B cell (primary cell): ENCODE measurements around the gene CIC. TPM values are rescaled to one million over a fixed set of nuclear protein-coding genes. Genes with fewer than 3 reads are reported as not detected.

Source experiments
- ATAC-seq: fragments of 200-7000 bp; cut with Tn5 transposase; one replicate; pipeline ENCODE4 v1.10.0; 2021; ENCODE audit warnings: low read depth, mild to moderate bottlenecking, moderate number of reproducible peaks, moderate library complexity
- CTCF ChIA-PET: fragments of 350-600 bp; sonication (Branson Sonifier 250); formaldehyde crosslinking; loops from one replicate; lab custom pipeline; 2021; ENCODE audit warnings: antibody characterized with exemption, inconsistent platforms; lab: Charles Lee
- POLR2A ChIA-PET: fragments of 350-600 bp; sonication (Branson Sonifier 250); formaldehyde crosslinking; loops from one replicate; lab custom pipeline; 2021; ENCODE audit warnings: antibody characterized with exemption; lab: Charles Lee
- DNase-seq: peaks from one replicate; pipeline ENCODE4 v3.0.0; 2013
- H2AFZ ChIP-seq: 2 replicates; pipeline ENCODE4 v1.6.1; 2012; ENCODE audit warnings: mild to moderate bottlenecking, low read depth, low read length; ENCODE audit not compliant: insufficient read depth, poor library complexity, severe bottlenecking
- H3K27ac ChIP-seq, 2 donors: 1 replicate in 1 of 2; 2 replicates in 1 of 2; pipeline ENCODE4 v1.5.1; 2012 to 2013; ENCODE audit warnings: low read length in 2 of 2, mild to moderate bottlenecking in 2 of 2, moderate library complexity in 1 of 2
- H3K27me3 ChIP-seq, 4 experiments: fragments of 200-600 bp in 1 of 4; sonication (generic) in 1 of 4; replicated peaks in 1 of 4; 1 replicate in 2 of 4; 2 replicates in 2 of 4; pipeline versions ENCODE4 v1.6.1 to v1.7.0; 2013 to 2016; ENCODE audit warnings: low read length in 3 of 4, mild to moderate bottlenecking in 2 of 4, mixed read lengths in 1 of 4, moderate library complexity in 1 of 4; ENCODE audit not compliant: insufficient read depth in 4 of 4, control insufficient read depth in 3 of 4; ENCODE audit errors: control extremely low read depth in 1 of 4
- H3K36me3 ChIP-seq, 2 experiments: replicated peaks in 1 of 2; 1 replicate in 1 of 2; 2 replicates in 1 of 2; pipeline versions ENCODE4 v1.6.1 to v1.7.1; 2013; ENCODE audit warnings: low read length in 1 of 2; ENCODE audit not compliant: insufficient read depth in 2 of 2, control insufficient read depth in 1 of 2; ENCODE audit errors: control extremely low read depth in 1 of 2, extremely low read depth in 1 of 2
- H3K4me1 ChIP-seq, 2 donors: fragments of 200-600 bp in 1 of 2; sonication (generic) in 1 of 2; 1 replicate in 1 of 2; 2 replicates in 1 of 2; pipeline versions ENCODE4 v1.5.1 to v1.6.1; 2013 to 2017; ENCODE audit warnings: low read length in 2 of 2; ENCODE audit not compliant: control insufficient read depth in 2 of 2, insufficient read depth in 2 of 2
- H3K4me2 ChIP-seq: replicated peaks from 2 replicates; pipeline ENCODE3; 2012; ENCODE audit warnings: mild to moderate bottlenecking, low read depth, low read length; ENCODE audit not compliant: poor library complexity, severe bottlenecking
- H3K4me3 ChIP-seq, 5 experiments: fragments of 200-600 bp in 1 of 5; sonication (generic) in 1 of 5; 1 replicate in 3 of 5; 2 replicates in 2 of 5; pipeline versions ENCODE4 v1.5.1 to v1.7.0; 2011 to 2016; ENCODE audit warnings: low read length in 4 of 5, mild to moderate bottlenecking in 4 of 5, low read depth in 2 of 5, control low read depth in 1 of 5, moderate library complexity in 1 of 5; ENCODE audit not compliant: insufficient read depth in 1 of 5; ENCODE audit errors: control extremely low read depth in 1 of 5, extremely low read depth in 1 of 5
- H3K79me2 ChIP-seq: fragments of 200-600 bp; sonication (generic); one replicate; pipeline ENCODE4 v1.6.0; 2016; ENCODE audit warnings: low read length; ENCODE audit not compliant: control insufficient read depth, insufficient read depth
- H3K9ac ChIP-seq: fragments of 200-600 bp; sonication (generic); 2 replicates; pipeline ENCODE4 v1.6.1; 2017; ENCODE audit warnings: mild to moderate bottlenecking, low read length, moderate library complexity
- H3K9me3 ChIP-seq, 3 donors: one replicate each; pipeline versions ENCODE4 v1.6.1 to v1.7.1; 2013; ENCODE audit warnings: low read length in 2 of 3; ENCODE audit not compliant: control insufficient read depth in 2 of 3, insufficient read depth in 1 of 3; ENCODE audit errors: control extremely low read depth in 1 of 3
- H4K20me1 ChIP-seq: 2 replicates; pipeline ENCODE4 v1.6.0; 2012; ENCODE audit warnings: mild to moderate bottlenecking, low read length; ENCODE audit not compliant: insufficient read depth, control insufficient read depth, poor library complexity, severe bottlenecking
- H3K27ac Mint-ChIP-seq: one replicate; pipeline ENCODE4 v1.8.0; 2021; ENCODE audit warnings: mixed read lengths
- H3K27me3 Mint-ChIP-seq: one replicate; pipeline ENCODE4 v1.8.0; 2021; ENCODE audit warnings: mixed read lengths
- H3K4me1 Mint-ChIP-seq: one replicate; pipeline ENCODE4 v1.8.0; 2021; ENCODE audit warnings: mixed read lengths
- H3K4me3 Mint-ChIP-seq: one replicate; pipeline ENCODE4 v1.8.0; 2021; ENCODE audit warnings: mixed read lengths
- H3K9me3 Mint-ChIP-seq: one replicate; pipeline ENCODE4 v1.8.0; 2022; ENCODE audit warnings: mixed read lengths; ENCODE audit not compliant: insufficient read depth
- EZH2 ChIP-seq: IDR thresholded peaks from 2 replicates; pipeline ENCODE4 v1.6.1; 2012; ENCODE audit warnings: borderline replicate concordance, low read depth, mild to moderate bottlenecking, moderate library complexity, low read length; ENCODE audit not compliant: insufficient read depth, poor library complexity, severe bottlenecking
- WGBS: methylation state at CpG from one replicate; pipeline ENCODE4 v1.1.5; 2013; ENCODE audit warnings: missing lambda C conversion rate; ENCODE audit not compliant: insufficient coverage; 5-methylcytosine and 5-hydroxymethylcytosine counted together
- intact Hi-C: fragments of 100-400 bp; cut with micrococcal nuclease; formaldehyde crosslinking; loops from one replicate; pipeline ENCODE4 v1.10.0; 2022
- polyA plus RNA-seq: library from polyadenylated mRNA; depleted of rRNA; stranded (reverse); fragments of >200 nt; gene quantifications from 2 replicates; pipeline ENCODE4 v1.2.3, GENCODE V29; 2012
- total RNA-seq, 2 donors: library from RNA; stranded (reverse); fragments of 120-200 nt in 1 of 2; gene quantifications; 1 replicate in 1 of 2; 2 replicates in 1 of 2; pipeline versions ENCODE4 v1.2.3 to v1.2.4, GENCODE V29; 2013 to 2022
- TF ChIP-seq, protein P1 (sequence below): fragments of 200-600 bp; IDR thresholded peaks from one replicate; pipeline ENCODE4 v1.8.0; 2022; ENCODE audit warnings: antibody characterized with exemption, mild to moderate bottlenecking

CIC gene
- total and polyA plus RNA-seq, 2 donors (not counting 1 experiment from before 2014, with no cell fraction given) = 75.7 to 119 TPM

DNA sequence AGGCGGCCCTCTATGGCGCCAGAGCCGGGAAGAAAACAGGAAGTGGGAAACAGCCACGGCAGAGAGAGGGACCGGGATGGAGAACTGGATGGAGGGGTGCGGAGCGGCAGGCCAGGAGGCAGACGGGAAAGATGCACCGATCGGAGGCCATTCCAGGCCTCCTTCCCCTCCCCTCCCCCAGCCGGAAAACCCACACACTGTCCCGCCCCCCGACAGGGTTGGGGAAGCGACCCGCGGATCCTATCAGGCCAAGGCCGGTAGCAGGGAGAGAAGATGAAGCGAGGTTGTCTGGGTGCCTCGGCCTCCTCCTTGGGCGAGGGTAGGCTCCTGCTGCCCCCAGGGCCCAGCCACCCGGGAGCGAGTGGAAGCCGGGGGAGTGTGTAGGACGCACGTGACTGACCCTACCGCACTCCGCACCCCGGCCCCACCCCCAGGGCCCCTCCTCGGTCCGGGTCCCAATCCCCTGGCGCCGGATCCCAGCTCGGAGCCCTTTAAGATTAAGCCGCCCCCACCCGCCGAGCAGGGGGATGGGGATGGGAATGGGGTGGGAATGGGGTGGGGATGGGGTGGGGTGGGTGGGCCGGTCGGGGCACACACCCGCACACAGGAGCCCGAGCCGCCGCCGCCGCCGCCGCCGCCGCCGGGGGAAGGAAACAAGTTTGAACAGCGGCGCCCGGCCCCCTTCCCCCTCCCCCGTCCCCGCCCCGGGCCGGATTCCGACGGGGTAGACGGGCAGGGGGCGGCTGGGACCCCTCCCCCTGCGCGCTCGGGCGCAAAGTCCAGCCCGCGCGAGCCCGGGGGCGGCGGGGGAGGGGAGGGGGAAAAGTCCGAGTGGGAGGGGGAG, 15.6 kb upstream of the CIC start:
- Histone ChIP-seq H3K4me1 (peaks cover 23 to 41% of the 10 kb centered on the region in 2 donors), H3K79me2 (peaks cover 30% of the 10 kb centered on the region), H3K9ac (peak overlapping the region; percentile 95), H3K36me3 (peaks cover 2 to 15% of the 10 kb centered on the region in 2 experiments), H3K27me3 (peaks cover 0 to 4% (median 0%) of the 10 kb centered on the region in 4 experiments), H4K20me1 (peaks cover 26% of the 10 kb centered on the region), H3K27ac (peak overlapping the region; percentile 85 to 94), H2AFZ (no peak overlapping the region), H3K9me3 (no peaks in the 10 kb centered on the region), H3K4me3 (peak overlapping the region in 4 of 5 experiments; percentile 97 to 100 (median 100)), H3K4me2 (peak overlapping the region; percentile 99)
- TF ChIP-seq, protein P1, sequence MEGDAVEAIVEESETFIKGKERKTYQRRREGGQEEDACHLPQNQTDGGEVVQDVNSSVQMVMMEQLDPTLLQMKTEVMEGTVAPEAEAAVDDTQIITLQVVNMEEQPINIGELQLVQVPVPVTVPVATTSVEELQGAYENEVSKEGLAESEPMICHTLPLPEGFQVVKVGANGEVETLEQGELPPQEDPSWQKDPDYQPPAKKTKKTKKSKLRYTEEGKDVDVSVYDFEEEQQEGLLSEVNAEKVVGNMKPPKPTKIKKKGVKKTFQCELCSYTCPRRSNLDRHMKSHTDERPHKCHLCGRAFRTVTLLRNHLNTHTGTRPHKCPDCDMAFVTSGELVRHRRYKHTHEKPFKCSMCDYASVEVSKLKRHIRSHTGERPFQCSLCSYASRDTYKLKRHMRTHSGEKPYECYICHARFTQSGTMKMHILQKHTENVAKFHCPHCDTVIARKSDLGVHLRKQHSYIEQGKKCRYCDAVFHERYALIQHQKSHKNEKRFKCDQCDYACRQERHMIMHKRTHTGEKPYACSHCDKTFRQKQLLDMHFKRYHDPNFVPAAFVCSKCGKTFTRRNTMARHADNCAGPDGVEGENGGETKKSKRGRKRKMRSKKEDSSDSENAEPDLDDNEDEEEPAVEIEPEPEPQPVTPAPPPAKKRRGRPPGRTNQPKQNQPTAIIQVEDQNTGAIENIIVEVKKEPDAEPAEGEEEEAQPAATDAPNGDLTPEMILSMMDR = no peak
- TF ChIP-seq EZH2 = no peak
- H3K4me1 Mint-ChIP-seq = peaks cover 26% of the 10 kb centered on the region
- ChIA-PET POLR2A (interaction anchor here (0.6 to 0.7 kb wide), 2 partner anchors 27 to 129 kb away, joined by 3 to 4 read pairs; no protein-coding TSS in a partner anchor), CTCF (interaction anchor here (0.6 to 1.0 kb wide), 2 partner anchors 9 to 26 kb away, joined by 3 read pairs; no protein-coding TSS in a partner anchor)
- no peaks in the 10 kb centered on the region for H3K9me3 Mint-ChIP-seq
- DNase-seq = peak; percentile 62
- WGBS = 1% methylated on average over 26 of the region's 71 CpGs
- intact Hi-C loops = loop anchor here (1.0 kb wide), 2 partner anchors 10 to 30 kb away; no protein-coding TSS in a partner anchor
- peak overlapping the region; percentile 96 for H3K27ac Mint-ChIP-seq
- peak overlapping the region; percentile 87 for H3K4me3 Mint-ChIP-seq
- no peaks in the 10 kb centered on the region for H3K27me3 Mint-ChIP-seq
- ATAC-seq = peak; percentile 21
